Measurements from ENCODE around the gene RASA1. TPM values are rescaled to one million over a fixed set of nuclear protein-coding genes. Genes with fewer than 3 reads are reported as not detected.
"Not testable (repeated sequence)": the region's sequence is repeated elsewhere in the genome, so short reads cannot be mapped to it uniquely, and the experiment has no call there.

The RASA1 gene
- total RNA-seq, 1 donor from 2014 or later, result 20.7 TPM

GRCh38 chr5:87263498-87263897 is 4.2 kb upstream of the RASA1 start:
- no peak overlapping the region for H3K27ac Mint-ChIP-seq
- no peak for DNase-seq (ENCODE audit: low spot score)
- no peaks in the 10 kb centered on the region for H3K9me3 Mint-ChIP-seq
- H3K36me3 Mint-ChIP-seq (ENCODE audit: low read depth), result no peaks in the 10 kb centered on the region
- H3K4me1 Mint-ChIP-seq (ENCODE audit: low read depth), result peaks cover 9% of the 10 kb centered on the region
- peaks cover 17% of the 10 kb centered on the region for H3K27me3 Mint-ChIP-seq (ENCODE audit: insufficient read depth)
- intact Hi-C loops (cut with micrococcal nuclease), result no loop called here
- H3K4me3 Mint-ChIP-seq, result no peak overlapping the region

- no peak for DNase-seq (ENCODE audit: low spot score)
- H3K9me3 Mint-ChIP-seq, result no peaks in the 10 kb centered on the region
- peaks cover 11% of the 10 kb centered on the region for H3K36me3 Mint-ChIP-seq (ENCODE audit: low read depth)
- H3K27ac Mint-ChIP-seq, result peak overlapping the region; percentile 90
- peaks cover 15% of the 10 kb centered on the region for H3K27me3 Mint-ChIP-seq (ENCODE audit: insufficient read depth)
- peaks cover 22% of the 10 kb centered on the region for H3K4me1 Mint-ChIP-seq (ENCODE audit: low read depth)
- peak overlapping the region; percentile 99 for H3K4me3 Mint-ChIP-seq
- intact Hi-C loops (cut with micrococcal nuclease), result loop anchor here (1.0 to 5.0 kb wide), 7 partner anchors 36 to 875 kb away; partner anchors contain the start of genes CCNH and COX7C
Measured at GRCh38 chr5:87266914-87267573, 639 bp upstream of the RASA1 start.

GRCh38 chr5:87268126-87268969 is 665 bp downstream of the RASA1 start:
- Mint-ChIP-seq H3K27me3 (ENCODE audit: insufficient read depth) (peaks cover 11% of the 10 kb centered on the region), H3K36me3 (ENCODE audit: low read depth) (peaks cover 11% of the 10 kb centered on the region), H3K4me3 (peak overlapping the region; percentile 99), H3K27ac (peak overlapping the region; percentile 90), H3K4me1 (ENCODE audit: low read depth) (peaks cover 22% of the 10 kb centered on the region), H3K9me3 (no peaks in the 10 kb centered on the region)
- peak; percentile 67 for DNase-seq (ENCODE audit: low spot score)
- intact Hi-C loops (cut with micrococcal nuclease), result loop anchor here (1.0 to 5.0 kb wide), 6 partner anchors 28 to 874 kb away; no protein-coding TSS in a partner anchor

GRCh38 chr5:87268970-87269377 is 1.3 kb downstream of the RASA1 start:
- Mint-ChIP-seq H3K27me3 (ENCODE audit: insufficient read depth) (peaks cover 6% of the 10 kb centered on the region), H3K27ac (peak overlapping the region; percentile 85), H3K4me1 (ENCODE audit: low read depth) (peaks cover 22% of the 10 kb centered on the region), H3K36me3 (ENCODE audit: low read depth) (peaks cover 11% of the 10 kb centered on the region), H3K9me3 (no peaks in the 10 kb centered on the region), H3K4me3 (peak overlapping the region; percentile 99)
- intact Hi-C loops (cut with micrococcal nuclease), result loop anchor here (1.0 to 5.0 kb wide), 7 partner anchors 13 to 873 kb away; no protein-coding TSS in a partner anchor
- no peak for DNase-seq (ENCODE audit: low spot score)

GRCh38 chr5:87270888-87271287 is 3.2 kb downstream of the RASA1 start:
- H3K27me3 Mint-ChIP-seq (ENCODE audit: insufficient read depth); H3K4me3 Mint-ChIP-seq; intact Hi-C loops (cut with micrococcal nuclease); H3K27ac Mint-ChIP-seq; H3K9me3 Mint-ChIP-seq; DNase-seq (ENCODE audit: low spot score): not testable (repeated sequence)
- Mint-ChIP-seq H3K36me3 (ENCODE audit: low read depth) (peaks cover 11% of the 10 kb centered on the region), H3K4me1 (ENCODE audit: low read depth) (peaks cover 33% of the 10 kb centered on the region)

GRCh38 chr5:87276655-87277054 is 9.0 kb downstream of the RASA1 start:
- peaks cover 13% of the 10 kb centered on the region for H3K36me3 Mint-ChIP-seq (ENCODE audit: low read depth)
- H3K27me3 Mint-ChIP-seq (ENCODE audit: insufficient read depth), result no peaks in the 10 kb centered on the region
- H3K9me3 Mint-ChIP-seq, result no peaks in the 10 kb centered on the region
- intact Hi-C loops (cut with micrococcal nuclease), result no loop called here
- no peak overlapping the region for H3K4me3 Mint-ChIP-seq
- no peak overlapping the region for H3K27ac Mint-ChIP-seq
- peaks cover 44% of the 10 kb centered on the region for H3K4me1 Mint-ChIP-seq (ENCODE audit: low read depth)
- DNase-seq (ENCODE audit: low spot score), result no peak

- Mint-ChIP-seq H3K27me3 (ENCODE audit: insufficient read depth) (no peaks in the 10 kb centered on the region), H3K4me1 (ENCODE audit: low read depth) (peaks cover 51% of the 10 kb centered on the region), H3K4me3 (no peak overlapping the region), H3K27ac (no peak overlapping the region), H3K36me3 (ENCODE audit: low read depth) (peaks cover 18% of the 10 kb centered on the region), H3K9me3 (no peaks in the 10 kb centered on the region)
- intact Hi-C loops (cut with micrococcal nuclease), result no loop called here
- no peak for DNase-seq (ENCODE audit: low spot score)
Measured at GRCh38 chr5:87277279-87277835, 9.7 kb downstream of the RASA1 start.

- peaks cover 20% of the 10 kb centered on the region for H3K36me3 Mint-ChIP-seq (ENCODE audit: low read depth)
- DNase-seq (ENCODE audit: low spot score), result no peak
- H3K27ac Mint-ChIP-seq, result no peak overlapping the region
- H3K4me3 Mint-ChIP-seq, result no peak overlapping the region
- no peaks in the 10 kb centered on the region for H3K9me3 Mint-ChIP-seq
- no peaks in the 10 kb centered on the region for H3K27me3 Mint-ChIP-seq (ENCODE audit: insufficient read depth)
- intact Hi-C loops (cut with micrococcal nuclease), result no loop called here
- peaks cover 62% of the 10 kb centered on the region for H3K4me1 Mint-ChIP-seq (ENCODE audit: low read depth)
Measured at GRCh38 chr5:87278590-87279100, 11.0 kb downstream of the RASA1 start.

GRCh38 chr5:87282269-87282668 is 14.6 kb downstream of the RASA1 start:
- intact Hi-C loops (cut with micrococcal nuclease), result loop anchor here (1.0 to 5.0 kb wide), 3 partner anchors 13 to 160 kb away; no protein-coding TSS in a partner anchor
- no peak for DNase-seq (ENCODE audit: low spot score)
- peak overlapping the region; percentile 21 for H3K27ac Mint-ChIP-seq
- no peaks in the 10 kb centered on the region for H3K27me3 Mint-ChIP-seq (ENCODE audit: insufficient read depth)
- H3K4me1 Mint-ChIP-seq (ENCODE audit: low read depth), result peaks cover 50% of the 10 kb centered on the region
- peaks cover 28% of the 10 kb centered on the region for H3K36me3 Mint-ChIP-seq (ENCODE audit: low read depth)
- H3K4me3 Mint-ChIP-seq, result peak overlapping the region; percentile 25
- H3K9me3 Mint-ChIP-seq, result no peaks in the 10 kb centered on the region

GRCh38 chr5:87287266-87287665 is 19.6 kb downstream of the RASA1 start:
- H3K27me3 Mint-ChIP-seq (ENCODE audit: insufficient read depth); intact Hi-C loops (cut with micrococcal nuclease); DNase-seq (ENCODE audit: low spot score); H3K4me3 Mint-ChIP-seq; H3K27ac Mint-ChIP-seq: not testable (repeated sequence)
- H3K9me3 Mint-ChIP-seq, result peaks cover 11% of the 10 kb centered on the region
- peaks cover 27% of the 10 kb centered on the region for H3K4me1 Mint-ChIP-seq (ENCODE audit: low read depth)
- H3K36me3 Mint-ChIP-seq (ENCODE audit: low read depth), result peaks cover 40% of the 10 kb centered on the region

GRCh38 chr5:87298692-87299362 is 31.1 kb downstream of the RASA1 start:
- Mint-ChIP-seq H3K27ac (peak overlapping the region; percentile 45), H3K4me1 (ENCODE audit: low read depth) (peaks cover 53% of the 10 kb centered on the region), H3K4me3 (no peak overlapping the region), H3K27me3 (ENCODE audit: insufficient read depth) (no peaks in the 10 kb centered on the region), H3K9me3 (peaks cover 10% of the 10 kb centered on the region), H3K36me3 (ENCODE audit: low read depth) (peaks cover 14% of the 10 kb centered on the region)
- intact Hi-C loops (cut with micrococcal nuclease), result no loop called here
- no peak for DNase-seq (ENCODE audit: low spot score)

GRCh38 chr5:87300176-87300575 is 32.5 kb downstream of the RASA1 start:
- peaks cover 10% of the 10 kb centered on the region for H3K9me3 Mint-ChIP-seq
- H3K4me1 Mint-ChIP-seq (ENCODE audit: low read depth), result peaks cover 53% of the 10 kb centered on the region
- H3K36me3 Mint-ChIP-seq (ENCODE audit: low read depth), result peaks cover 20% of the 10 kb centered on the region
- intact Hi-C loops (cut with micrococcal nuclease), result no loop called here
- H3K4me3 Mint-ChIP-seq, result no peak overlapping the region
- no peaks in the 10 kb centered on the region for H3K27me3 Mint-ChIP-seq (ENCODE audit: insufficient read depth)
- no peak overlapping the region for H3K27ac Mint-ChIP-seq
- no peak for DNase-seq (ENCODE audit: low spot score)

Measured in activated T-helper 1 cell treated with anti-CD3 and anti-CD28 coated beads, Interleukin-12 subunit alpha, Interleukin-12 subunit beta, Interleukin-2, Interleukin-4 antibody, amounts not matched to agents 30 ng/mL and 10 ng/mL and 1 ng/mL, durations not matched to agents 14 hours and 24 hours and 36 hours (primary cell).